HTERT RPE-1 (cell line): Measurements from ENCODE around the gene PHACTR1.
"Not testable (repeated sequence)": the region's sequence is repeated elsewhere in the genome, so short reads cannot be mapped to it uniquely, and the experiment has no call there.

Experiments used
- in situ Hi-C: fragments of 300-500 bp; cut with MboI; formaldehyde crosslinking; loops from 4 replicates; pipeline ENCODE4 v1.14.3; 2020; ENCODE audit warnings: low sequenced_read_pairs

The PHACTR1 gene

DNA sequence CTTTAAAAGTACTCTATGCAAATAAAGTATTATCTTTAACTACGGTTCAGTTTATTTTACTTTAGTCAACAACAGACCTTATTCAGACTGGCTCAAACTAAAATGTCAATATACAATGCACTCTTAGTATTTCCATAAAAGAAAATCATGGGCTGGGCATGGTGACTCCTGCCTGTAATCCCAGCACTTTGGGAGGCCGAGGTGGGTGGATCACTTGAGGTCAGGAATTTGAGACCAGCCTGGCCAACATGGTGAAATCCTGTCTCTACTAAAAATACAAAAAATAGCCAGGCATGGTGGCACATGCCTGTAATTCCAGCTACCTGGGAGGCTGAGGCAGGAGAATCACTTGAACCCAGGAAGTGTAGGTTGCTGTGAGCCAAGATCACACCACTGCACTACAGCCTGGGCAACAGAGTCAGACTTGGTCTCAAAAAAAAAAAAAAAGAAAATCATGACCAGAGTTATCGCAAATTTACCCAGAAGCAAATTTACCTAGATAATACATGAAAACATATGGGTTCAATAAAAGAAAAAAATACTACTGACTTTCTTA is 609.5 kb downstream of the PHACTR1 start:
- in situ Hi-C loops, result not testable (repeated sequence)

- in situ Hi-C loops, result no loop called here
Measured at GRCh38 chr6:13327691-13328075, 611.1 kb downstream of the PHACTR1 start.

DNA sequence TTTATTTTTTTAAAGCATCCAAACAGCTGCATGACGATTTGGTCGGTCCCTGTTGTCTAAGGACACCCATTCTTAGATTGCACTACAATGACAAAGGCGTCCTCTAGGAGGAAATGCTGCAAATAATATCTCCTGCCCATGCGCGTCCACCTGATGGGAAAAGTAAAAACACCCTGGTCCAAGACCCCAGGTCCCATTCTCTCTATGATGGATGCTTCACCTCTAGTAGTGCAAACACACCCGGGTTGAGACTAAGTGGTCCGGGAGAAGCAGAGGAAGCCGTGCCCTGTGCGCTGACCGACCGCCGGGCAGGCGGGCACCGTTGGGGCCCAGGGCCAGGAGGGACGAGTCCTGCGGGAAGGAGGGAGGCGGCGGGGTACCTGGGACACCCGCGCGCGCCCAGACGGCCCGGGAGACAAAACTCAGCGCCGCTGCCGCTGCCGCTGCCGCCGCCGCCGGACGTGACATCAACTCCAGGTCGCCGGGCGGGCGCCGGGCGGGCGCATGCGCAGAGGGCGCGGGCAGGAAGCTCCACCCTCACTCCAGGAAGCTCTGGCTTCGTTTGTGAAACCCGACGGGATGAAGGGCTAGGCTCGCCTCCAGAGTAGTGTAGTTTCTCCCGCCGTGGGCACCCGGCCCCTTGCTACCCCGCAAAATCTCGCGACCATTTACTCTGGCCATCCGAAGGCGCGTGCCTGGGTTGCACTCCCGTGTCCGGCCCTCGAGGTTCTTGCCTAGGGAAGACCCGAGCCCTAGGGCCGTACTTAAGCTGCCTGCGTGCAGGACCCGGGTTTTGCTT is 611.7 kb downstream of the PHACTR1 start, which contains the start of gene TBC1D7:
TSS of gene TBC1D7 (minus strand) at position 462 of the 799 bp plus-strand sequence. CDS start 1,639 bp downstream, outside the sequence.
- in situ Hi-C loops, result no loop called here

- in situ Hi-C loops, result no loop called here
Measured at GRCh38 chr6:13328875-13329183, 612.3 kb downstream of the PHACTR1 start.

DNA sequence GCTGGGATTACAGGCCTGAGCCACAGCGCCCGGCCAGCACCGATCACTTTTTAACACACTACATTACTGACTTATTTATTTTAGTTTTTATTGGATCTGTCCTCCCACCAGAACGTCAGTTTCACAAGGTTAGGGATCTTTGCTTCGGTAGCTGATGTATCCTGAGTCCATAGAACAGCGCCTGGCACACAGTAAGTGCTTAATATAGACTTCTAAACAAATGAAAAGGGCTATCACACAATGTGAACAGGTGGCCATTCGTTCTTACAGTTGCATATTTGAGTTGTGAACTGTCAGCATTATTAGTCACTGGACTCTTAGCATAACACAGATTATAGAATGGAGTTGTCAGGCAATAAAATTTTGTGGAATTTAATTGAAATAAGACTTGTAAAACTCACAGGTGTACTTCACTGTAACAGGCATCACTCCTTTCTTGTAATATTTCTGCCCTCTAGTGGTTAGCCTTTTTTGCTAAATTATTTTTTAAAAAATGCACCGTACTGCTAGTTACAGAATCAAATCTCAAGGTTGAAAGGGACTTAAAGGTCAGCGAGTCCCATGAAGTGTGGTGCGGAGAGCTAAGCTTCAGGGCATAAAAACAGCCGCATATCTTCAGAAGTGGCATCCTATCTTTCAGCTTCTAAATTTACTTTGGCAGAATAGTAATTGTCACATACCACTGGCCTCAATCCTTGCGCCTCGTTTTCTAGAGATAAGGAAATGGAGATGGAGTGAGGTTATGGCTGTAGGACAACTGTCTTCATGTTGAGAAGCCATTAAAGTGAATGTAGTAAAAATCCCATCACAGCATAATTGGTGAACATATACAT is 615.2 kb downstream of the PHACTR1 start:
- in situ Hi-C loops, result no loop called here

DNA sequence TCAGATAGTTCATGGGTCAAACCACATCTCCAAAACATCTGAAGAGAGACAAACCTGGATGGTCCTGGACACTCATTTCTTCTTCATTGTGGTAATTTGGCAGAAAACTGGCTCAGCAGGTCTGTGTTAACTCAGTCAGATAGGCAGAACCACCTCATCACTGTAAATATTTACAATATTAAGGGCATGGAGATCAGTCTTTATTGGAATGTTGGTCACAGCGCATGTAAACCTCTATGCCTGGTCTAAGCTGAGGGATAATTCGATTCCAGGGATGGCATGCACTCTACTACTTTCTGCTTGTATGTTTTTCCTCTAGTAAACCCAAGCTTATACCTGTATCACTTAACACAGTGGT is 615.8 kb downstream of the PHACTR1 start:
- in situ Hi-C loops, result no loop called here

DNA sequence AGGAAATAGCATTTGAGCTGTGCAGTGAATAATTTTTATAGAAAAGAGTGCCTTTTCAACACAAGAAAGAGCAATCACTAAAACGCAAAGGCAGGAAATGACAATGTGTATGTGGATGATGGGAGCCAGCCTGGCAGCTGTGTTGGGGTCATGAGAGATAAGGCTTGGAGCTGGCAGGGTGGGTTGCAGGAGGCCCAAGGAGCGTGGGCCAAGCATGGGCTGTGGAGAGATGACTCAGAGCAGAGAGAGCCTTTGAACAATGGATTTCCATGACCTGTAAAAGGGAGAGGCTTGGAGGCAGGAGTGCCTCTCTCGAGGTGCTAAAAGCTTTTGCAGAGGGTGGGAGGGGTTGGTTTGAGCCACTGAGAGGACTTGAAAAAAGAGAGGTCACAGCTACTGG is 618.4 kb downstream of the PHACTR1 start:
- in situ Hi-C loops, result no loop called here

GRCh38 chr6:13336553-13336952 is 620.0 kb downstream of the PHACTR1 start:
- in situ Hi-C loops, result no loop called here

DNA sequence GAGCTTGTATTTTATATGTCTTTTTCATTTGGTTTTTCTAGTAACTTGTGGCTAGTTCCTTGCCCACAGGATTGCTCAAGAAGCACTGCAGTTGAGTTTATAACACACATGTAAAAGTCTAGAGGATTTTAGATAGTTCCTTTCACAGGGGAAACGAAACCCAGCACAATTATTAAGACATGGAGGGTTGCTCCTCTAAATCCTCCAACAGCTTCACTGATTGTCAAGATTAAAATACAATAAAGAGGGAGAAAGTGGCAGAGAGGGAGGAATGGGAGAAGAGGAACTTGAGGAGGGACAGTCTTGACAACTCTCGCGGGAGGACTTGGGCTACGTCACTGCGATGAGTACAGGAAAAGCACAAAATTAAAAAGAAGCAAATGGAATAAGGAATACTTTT is 621.5 kb downstream of the PHACTR1 start:
- in situ Hi-C loops, result no loop called here
